OCI-LY1 (cell line): ENCODE data around the gene LCN1.

Source experiments
- H2AFZ ChIP-seq: fragments of 200-600 bp; sonication (generic), shearing (Covaris generic); 2 replicates; pipeline ENCODE4 v1.6.0; 2014; ENCODE audit warnings: antibody characterized with exemption, mild to moderate bottlenecking, low read length
- H3F3A ChIP-seq: fragments of 200-600 bp; sonication (generic), shearing (Covaris generic); 2 replicates; pipeline ENCODE4 v1.6.0; 2014; ENCODE audit warnings: mild to moderate bottlenecking, antibody characterized with exemption, low read length, moderate library complexity; ENCODE audit not compliant: insufficient read depth
- H3K27ac ChIP-seq: fragments of 200-600 bp; sonication (generic); 2 replicates; pipeline ENCODE4 v1.5.1; 2014; ENCODE audit warnings: low read length, mixed run types, mild to moderate bottlenecking, low read depth; ENCODE audit not compliant: poor library complexity, severe bottlenecking
- H3K27me3 ChIP-seq: fragments of 200-600 bp; sonication (generic); 2 replicates; pipeline ENCODE4 v1.6.0; 2014; ENCODE audit warnings: antibody characterized with exemption, mild to moderate bottlenecking, low read length, moderate library complexity; ENCODE audit not compliant: insufficient read depth
- H3K36me3 ChIP-seq: fragments of 200-600 bp; sonication (generic); 2 replicates; pipeline ENCODE4 v1.6.1; 2014; ENCODE audit warnings: mild to moderate bottlenecking, antibody characterized with exemption, low read length, moderate library complexity, mixed read lengths; ENCODE audit not compliant: insufficient read depth
- H3K4me1 ChIP-seq: fragments of 200-600 bp; sonication (generic); 2 replicates; pipeline ENCODE4 v1.5.1; 2014; ENCODE audit warnings: mild to moderate bottlenecking, low read length, moderate library complexity; ENCODE audit not compliant: insufficient read depth, severe bottlenecking
- H3K4me2 ChIP-seq: fragments of 200-600 bp; sonication (generic), shearing (Covaris generic); 2 replicates; pipeline ENCODE4 v1.6.1; 2014; ENCODE audit warnings: low read length
- H3K4me3 ChIP-seq: fragments of 200-600 bp; sonication (generic); 2 replicates; pipeline ENCODE4 v1.5.1; 2014; ENCODE audit warnings: low read length, low read depth, mild to moderate bottlenecking, mixed read lengths; ENCODE audit not compliant: poor library complexity, severe bottlenecking
- H3K79me2 ChIP-seq: fragments of 200-600 bp; shearing (Covaris generic); 2 replicates; pipeline ENCODE4 v1.6.1; 2016; ENCODE audit warnings: mixed run types, low read length, mixed read lengths; ENCODE audit not compliant: insufficient read depth
- H3K9ac ChIP-seq: fragments of 200-600 bp; sonication (generic), shearing (Covaris generic); 2 replicates; pipeline ENCODE4 v1.6.1; 2014; ENCODE audit warnings: mild to moderate bottlenecking, low read length, mixed read lengths
- H3K9me2 ChIP-seq: fragments of 200-600 bp; sonication (generic), shearing (Covaris generic); 2 replicates; pipeline ENCODE4 v1.6.1; 2014; ENCODE audit warnings: low read depth, mild to moderate bottlenecking, low read length, mixed read lengths
- H3K9me3 ChIP-seq: fragments of 200-600 bp; shearing (Covaris generic); 2 replicates; pipeline ENCODE4 v1.6.1; 2014; ENCODE audit warnings: low read length, mixed read lengths
- H4K20me1 ChIP-seq: fragments of 200-600 bp; sonication (generic), shearing (Covaris generic); 2 replicates; pipeline ENCODE4 v1.6.0; 2016; ENCODE audit warnings: mild to moderate bottlenecking, low read length; ENCODE audit not compliant: insufficient read depth
- EZH2 ChIP-seq: fragments of 200-600 bp; sonication (generic), shearing (Covaris generic); IDR thresholded peaks from 2 replicates; pipeline ENCODE4 v1.8.0; 2017; ENCODE audit warnings: borderline replicate concordance, mixed run types, mild to moderate bottlenecking, antibody characterized with exemption, low read length, moderate library complexity, mixed read lengths
- TF ChIP-seq, protein P1 (sequence below): fragments of 200-600 bp; sonication (generic), shearing (Covaris generic); IDR thresholded peaks from 2 replicates; pipeline ENCODE4 v1.5.1; 2017; ENCODE audit warnings: mild to moderate bottlenecking, antibody characterized with exemption, low read length, moderate library complexity, mixed read lengths

Gene LCN1

DNA sequence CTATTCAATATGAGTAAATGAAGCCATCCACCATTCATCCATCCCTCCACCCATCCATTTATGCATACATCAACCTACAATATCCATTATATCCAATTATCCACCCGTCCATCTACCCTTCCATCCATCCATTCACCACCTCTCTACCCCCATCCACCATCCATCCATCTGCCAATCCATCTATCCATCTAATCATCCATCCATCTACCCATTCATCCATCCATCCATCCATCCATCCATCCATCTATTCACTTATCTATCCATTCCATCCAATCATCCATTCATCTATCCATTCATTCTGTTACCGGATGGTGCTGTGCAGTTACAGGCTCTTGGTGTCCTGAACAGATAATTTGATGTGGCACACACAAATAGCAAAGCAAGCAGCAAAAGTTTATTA, 51.0 kb downstream of the LCN1 start:
- H3K4me2 ChIP-seq, result no peak overlapping the region
- no peaks in the 10 kb centered on the region for H3K79me2 ChIP-seq
- no peaks in the 10 kb centered on the region for H3K4me1 ChIP-seq
- H4K20me1 ChIP-seq, result no peaks in the 10 kb centered on the region
- H3K9me3 ChIP-seq, result no peaks in the 10 kb centered on the region
- no peak overlapping the region for H3K4me3 ChIP-seq
- no peak overlapping the region for H3K27ac ChIP-seq
- no peaks in the 10 kb centered on the region for H3K36me3 ChIP-seq
- H3K9me2 ChIP-seq, result no peaks in the 10 kb centered on the region
- no peak overlapping the region for H2AFZ ChIP-seq
- TF ChIP-seq, protein P1, sequence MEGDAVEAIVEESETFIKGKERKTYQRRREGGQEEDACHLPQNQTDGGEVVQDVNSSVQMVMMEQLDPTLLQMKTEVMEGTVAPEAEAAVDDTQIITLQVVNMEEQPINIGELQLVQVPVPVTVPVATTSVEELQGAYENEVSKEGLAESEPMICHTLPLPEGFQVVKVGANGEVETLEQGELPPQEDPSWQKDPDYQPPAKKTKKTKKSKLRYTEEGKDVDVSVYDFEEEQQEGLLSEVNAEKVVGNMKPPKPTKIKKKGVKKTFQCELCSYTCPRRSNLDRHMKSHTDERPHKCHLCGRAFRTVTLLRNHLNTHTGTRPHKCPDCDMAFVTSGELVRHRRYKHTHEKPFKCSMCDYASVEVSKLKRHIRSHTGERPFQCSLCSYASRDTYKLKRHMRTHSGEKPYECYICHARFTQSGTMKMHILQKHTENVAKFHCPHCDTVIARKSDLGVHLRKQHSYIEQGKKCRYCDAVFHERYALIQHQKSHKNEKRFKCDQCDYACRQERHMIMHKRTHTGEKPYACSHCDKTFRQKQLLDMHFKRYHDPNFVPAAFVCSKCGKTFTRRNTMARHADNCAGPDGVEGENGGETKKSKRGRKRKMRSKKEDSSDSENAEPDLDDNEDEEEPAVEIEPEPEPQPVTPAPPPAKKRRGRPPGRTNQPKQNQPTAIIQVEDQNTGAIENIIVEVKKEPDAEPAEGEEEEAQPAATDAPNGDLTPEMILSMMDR, result no peak
- no peak for TF ChIP-seq EZH2
- H3K9ac ChIP-seq, result no peak overlapping the region
- peaks cover 14% of the 10 kb centered on the region; the same call in 1 of the 2 replicates for H3K27me3 ChIP-seq
- no peaks in the 10 kb centered on the region for H3F3A ChIP-seq

DNA sequence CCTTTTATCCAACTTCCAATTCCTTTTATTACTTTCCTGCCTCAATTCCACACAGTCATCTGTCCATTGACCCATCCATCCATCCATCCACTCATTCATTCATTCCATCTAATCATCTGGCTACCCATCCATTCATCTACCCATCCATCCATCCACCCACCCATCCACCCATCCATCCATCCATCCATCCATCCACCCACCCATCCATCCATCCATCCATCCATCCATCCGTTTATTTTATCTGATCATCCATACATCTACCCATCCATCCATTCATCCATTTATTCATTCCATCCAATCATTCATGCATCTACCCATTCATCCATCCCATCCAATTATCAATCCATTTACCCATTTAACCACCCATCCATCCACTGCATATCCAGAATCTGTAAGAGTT, 51.9 kb downstream of the LCN1 start:
- no peaks in the 10 kb centered on the region for H4K20me1 ChIP-seq
- no peak overlapping the region for H3K4me3 ChIP-seq
- no peak for TF ChIP-seq EZH2
- TF ChIP-seq, protein P1, result no peak
- H3K9me2 ChIP-seq, result no peaks in the 10 kb centered on the region
- H3K27me3 ChIP-seq, result peaks cover 14% of the 10 kb centered on the region; the same call in 1 of the 2 replicates
- H3K9ac ChIP-seq, result no peak overlapping the region
- no peak overlapping the region for H3K27ac ChIP-seq
- H3K4me1 ChIP-seq, result no peaks in the 10 kb centered on the region
- no peaks in the 10 kb centered on the region for H3K36me3 ChIP-seq
- H3K9me3 ChIP-seq, result no peaks in the 10 kb centered on the region
- no peak overlapping the region for H2AFZ ChIP-seq
- no peaks in the 10 kb centered on the region for H3F3A ChIP-seq
- no peak overlapping the region for H3K4me2 ChIP-seq
- H3K79me2 ChIP-seq, result no peaks in the 10 kb centered on the region

DNA sequence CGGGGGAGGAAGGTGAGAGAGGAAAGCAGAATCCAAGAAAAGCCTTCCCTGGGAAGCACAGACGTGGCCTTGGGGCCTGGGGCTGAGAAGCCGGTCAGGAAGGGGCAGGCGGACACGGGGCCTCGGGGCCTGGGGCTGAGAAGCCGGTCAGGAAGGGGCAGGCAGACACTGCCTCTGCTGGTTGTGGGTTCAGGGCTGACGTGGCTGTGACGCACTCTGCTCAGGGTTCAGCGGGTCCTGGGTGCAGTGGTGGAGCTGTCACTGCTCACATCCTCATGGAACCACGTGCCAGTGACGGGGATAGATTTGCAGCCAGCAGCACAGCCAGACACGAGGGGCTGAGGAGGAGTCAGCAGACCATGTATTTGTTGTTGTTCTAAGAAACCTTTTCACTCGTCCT, 53.1 kb downstream of the LCN1 start:
- Histone ChIP-seq H3K27me3 (peaks cover 13% of the 10 kb centered on the region; the same call in 1 of the 2 replicates), H3K9ac (no peak overlapping the region), H3F3A (no peaks in the 10 kb centered on the region), H3K4me3 (no peak overlapping the region), H2AFZ (no peak overlapping the region), H3K27ac (no peak overlapping the region), H3K4me1 (no peaks in the 10 kb centered on the region), H3K36me3 (no peaks in the 10 kb centered on the region), H3K4me2 (no peak overlapping the region), H3K9me2 (no peaks in the 10 kb centered on the region), H3K79me2 (no peaks in the 10 kb centered on the region), H3K9me3 (no peaks in the 10 kb centered on the region), H4K20me1 (no peaks in the 10 kb centered on the region)
- TF ChIP-seq, protein P1, result no peak
- no peak for TF ChIP-seq EZH2
